GM21717 (cell line): Measurements from ENCODE around the gene DEAF1.
"Not testable (repeated sequence)": the region's sequence is repeated elsewhere in the genome, so short reads cannot be mapped to it uniquely, and the experiment has no call there.

ENCODE experiments used
- ATAC-seq: cut with Tn5 transposase; IDR thresholded peaks from one replicate; pipeline ENCODE4 v1.9.1; 2021; ENCODE audit warnings: mild to moderate bottlenecking, moderate library complexity; ENCODE audit not compliant: unreplicated experiment

The DEAF1 gene

DNA sequence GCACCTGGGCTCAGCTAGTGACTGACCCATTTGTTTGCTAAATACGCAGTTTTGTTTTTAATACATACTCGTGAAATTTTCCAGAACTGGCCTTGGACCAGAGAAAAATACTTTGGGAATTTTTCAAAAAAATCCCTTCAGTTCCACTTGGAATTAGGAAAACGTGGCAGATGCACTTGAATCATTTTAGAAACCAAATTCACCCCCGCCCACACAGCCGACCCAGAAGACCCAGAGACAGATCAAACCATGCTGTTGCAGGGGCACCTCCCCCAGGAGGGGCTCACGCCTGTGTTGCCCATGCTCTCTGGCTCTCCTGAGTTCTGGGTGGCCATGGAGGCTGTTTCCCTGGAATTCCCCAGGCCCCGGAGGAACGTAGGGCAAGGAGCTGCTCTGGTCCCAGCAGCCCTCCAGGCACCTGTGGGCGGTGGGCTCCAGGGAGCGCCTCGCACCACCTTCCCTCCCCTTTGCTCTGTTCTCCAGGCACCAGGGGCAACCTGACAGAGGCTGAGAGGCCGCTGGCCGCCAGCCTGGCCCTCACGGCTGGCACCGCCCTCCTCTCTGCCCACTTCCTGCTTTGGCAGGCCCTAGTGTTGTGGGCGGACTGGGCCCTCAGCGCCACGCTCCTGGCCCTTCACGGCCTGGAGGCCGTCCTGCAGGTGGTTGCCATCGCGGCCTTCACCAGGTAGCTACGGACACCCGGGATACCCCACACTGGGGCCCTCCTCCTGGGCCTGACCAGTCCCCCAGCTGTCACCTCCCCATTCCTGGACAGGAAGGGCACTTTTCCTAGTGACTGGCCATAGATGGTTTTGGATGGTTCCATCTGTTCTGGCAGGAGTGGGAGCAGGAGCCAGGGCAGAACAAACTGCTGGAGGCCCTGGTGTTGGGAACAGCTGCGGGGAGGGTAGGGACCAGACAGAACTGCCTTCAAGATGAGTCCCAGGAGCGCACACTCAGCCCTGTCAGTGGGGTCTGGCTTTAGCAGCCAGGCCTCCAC is 7.7 kb upstream of the DEAF1 start:
- no peak for ATAC-seq

DNA sequence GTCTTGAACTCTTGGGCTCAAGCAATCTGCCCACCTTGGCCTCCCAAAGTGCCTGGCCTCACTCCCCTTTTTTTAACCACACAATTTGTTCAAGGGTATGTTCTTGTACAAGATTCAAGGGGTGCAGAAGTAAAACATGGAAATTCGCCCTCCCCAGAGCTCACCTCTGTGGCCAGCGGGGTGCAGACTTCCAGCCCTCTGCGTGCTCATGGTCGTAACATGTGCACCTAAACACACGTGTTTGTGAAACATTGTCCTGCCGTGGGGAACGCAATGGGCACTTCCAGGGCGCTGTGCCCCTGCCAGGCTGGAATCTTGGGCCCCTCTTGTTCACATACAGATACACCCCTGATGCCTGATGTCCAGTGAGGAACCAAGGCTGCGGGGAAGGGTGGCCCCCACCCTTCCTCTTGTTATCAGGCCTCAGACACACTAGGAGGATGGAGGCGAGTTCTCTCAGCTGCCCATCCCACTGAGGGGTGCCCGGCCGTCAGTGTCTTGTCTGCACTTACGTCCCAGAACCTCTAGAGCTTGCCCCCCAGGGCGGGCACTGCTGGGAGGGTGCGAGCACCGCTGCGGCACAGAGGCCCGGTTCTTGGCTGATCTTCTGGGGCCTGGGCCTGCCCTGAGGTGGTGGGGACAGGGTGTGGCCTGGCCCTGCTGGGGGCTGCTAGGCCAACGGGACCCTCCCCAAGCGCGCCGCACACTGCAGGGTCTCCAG is 6.9 kb upstream of the DEAF1 start:
- ATAC-seq = no peak

DNA sequence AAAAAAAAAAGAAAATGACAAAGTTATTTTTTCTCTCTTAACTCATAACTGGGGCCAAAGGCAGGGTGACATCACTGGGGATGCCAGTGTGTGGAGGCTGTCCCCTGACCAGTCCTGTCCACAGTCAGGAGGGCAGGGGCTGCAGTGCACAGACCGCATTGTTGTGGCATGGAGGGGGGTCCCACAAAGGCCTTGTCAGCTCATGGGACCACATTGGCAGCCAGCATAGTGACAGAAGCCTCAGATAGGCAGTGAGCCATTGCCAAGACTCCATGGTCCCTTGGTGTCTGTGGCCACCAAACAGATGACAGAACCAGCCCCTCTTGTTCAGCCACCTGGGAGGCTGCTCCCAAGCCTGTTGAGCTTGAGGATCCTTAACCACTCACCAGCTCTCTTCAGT is 4.7 kb upstream of the DEAF1 start:
- no peak for ATAC-seq

GRCh38 chr11:699116-699508 is 4.1 kb upstream of the DEAF1 start:
- ATAC-seq = no peak

DNA sequence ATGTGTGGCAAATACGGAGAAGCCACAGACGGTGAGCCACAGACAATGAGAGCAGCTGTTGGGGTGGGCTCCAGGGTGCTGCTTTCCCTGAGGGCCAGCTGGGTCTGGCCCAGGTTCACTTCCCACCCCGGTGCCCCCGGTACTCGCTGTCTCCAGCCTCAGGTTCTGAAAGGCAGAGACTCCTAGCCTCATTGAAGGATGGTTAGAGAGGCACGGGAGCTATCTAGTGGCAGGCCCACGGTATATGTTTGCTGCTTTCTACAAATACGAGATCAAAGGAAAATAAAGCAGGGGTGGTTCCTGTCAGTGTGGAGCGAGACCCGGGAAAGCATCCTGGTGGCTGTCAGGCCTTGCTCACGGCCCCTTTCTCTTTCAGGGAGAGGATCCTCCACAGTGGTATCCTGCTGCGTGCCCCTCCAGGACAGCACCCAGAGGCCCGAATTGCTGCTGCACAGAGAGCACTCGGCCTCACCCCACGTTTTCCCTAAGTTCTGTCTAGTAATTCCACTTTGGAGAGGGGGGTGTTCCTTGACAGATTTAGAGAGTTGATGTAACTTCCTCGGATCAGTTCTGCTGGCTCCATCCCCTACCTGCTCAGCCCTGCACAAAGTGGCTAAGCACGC is 3.6 kb upstream of the DEAF1 start:
- ATAC-seq = no peak

DNA sequence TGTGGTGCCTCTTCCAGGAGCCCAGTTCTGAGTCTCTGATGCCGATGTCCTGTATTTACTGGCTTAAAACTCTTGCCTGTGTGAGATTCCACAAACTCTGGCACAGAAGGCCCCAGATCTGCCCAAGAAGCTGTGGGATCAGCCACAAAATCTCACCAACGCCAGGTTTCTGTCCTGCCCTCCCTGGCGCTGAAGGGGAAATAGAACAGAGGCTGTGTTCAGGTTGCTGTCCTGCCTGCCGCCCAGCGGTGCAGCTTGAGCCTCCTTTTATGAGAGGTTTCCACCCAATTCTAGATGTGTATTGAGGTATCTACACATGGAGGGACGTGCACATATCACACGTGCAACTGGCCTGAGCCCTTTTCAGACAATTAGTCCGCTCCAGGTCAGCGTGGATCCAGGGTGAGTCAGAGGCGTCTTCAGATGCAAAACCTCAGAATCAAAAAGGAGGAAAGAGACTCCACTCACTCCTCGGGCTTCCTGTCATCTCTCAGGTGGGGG is 2.8 kb upstream of the DEAF1 start:
- ATAC-seq = no peak

- ATAC-seq = no peak
Measured at GRCh38 chr11:696955-697491, 2.0 kb upstream of the DEAF1 start.

- ATAC-seq = peak; percentile 65
Measured at GRCh38 chr11:695538-696248, 671 bp upstream of the DEAF1 start, which contains the start of gene TMEM80. Gene TMEM80, plus strand, starts transcription at chr11:695816. Its CDS starts 12 bp downstream, at chr11:695828.

- no peak for ATAC-seq
Measured at GRCh38 chr11:695288-695537, 191 bp upstream of the DEAF1 start.

DNA sequence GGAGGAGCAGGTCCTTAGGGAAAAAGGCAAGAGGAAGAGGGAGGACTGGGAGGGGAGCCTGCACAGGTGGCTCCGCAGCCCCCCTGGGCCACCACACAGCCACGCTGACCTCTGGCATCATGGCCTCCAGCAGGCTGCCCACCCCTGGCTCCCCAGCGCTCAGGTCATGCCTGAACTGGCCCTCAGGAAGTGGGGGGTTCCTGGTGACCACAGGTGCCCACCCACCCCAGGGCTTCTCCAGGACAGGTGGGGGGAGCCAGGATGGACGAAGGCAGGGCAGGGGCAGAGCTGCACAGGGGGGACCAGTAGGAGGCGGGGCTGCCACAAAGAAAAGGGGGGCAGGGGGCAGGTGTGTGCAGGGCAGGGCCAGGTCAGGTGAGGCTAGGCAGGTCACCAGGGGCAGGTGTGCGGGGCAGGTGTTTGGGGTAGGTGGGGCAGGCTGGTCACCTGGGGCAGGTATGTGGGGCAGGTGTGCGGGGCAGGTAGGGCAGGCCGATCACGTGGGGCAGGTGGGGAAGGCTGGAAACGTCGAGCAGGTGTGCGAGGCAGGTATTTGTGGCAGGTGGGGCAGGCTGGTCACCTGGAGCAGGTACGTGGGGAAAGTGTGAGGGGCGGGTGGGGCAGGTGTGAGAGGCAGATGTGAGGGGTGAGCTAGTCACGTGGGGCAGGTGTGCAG is 997 bp downstream of the DEAF1 start:
- no peak for ATAC-seq

- ATAC-seq = no peak
Measured at GRCh38 chr11:693415-693831, 1.6 kb downstream of the DEAF1 start.

- ATAC-seq = no peak
Measured at GRCh38 chr11:692824-693414, 2.1 kb downstream of the DEAF1 start.

DNA sequence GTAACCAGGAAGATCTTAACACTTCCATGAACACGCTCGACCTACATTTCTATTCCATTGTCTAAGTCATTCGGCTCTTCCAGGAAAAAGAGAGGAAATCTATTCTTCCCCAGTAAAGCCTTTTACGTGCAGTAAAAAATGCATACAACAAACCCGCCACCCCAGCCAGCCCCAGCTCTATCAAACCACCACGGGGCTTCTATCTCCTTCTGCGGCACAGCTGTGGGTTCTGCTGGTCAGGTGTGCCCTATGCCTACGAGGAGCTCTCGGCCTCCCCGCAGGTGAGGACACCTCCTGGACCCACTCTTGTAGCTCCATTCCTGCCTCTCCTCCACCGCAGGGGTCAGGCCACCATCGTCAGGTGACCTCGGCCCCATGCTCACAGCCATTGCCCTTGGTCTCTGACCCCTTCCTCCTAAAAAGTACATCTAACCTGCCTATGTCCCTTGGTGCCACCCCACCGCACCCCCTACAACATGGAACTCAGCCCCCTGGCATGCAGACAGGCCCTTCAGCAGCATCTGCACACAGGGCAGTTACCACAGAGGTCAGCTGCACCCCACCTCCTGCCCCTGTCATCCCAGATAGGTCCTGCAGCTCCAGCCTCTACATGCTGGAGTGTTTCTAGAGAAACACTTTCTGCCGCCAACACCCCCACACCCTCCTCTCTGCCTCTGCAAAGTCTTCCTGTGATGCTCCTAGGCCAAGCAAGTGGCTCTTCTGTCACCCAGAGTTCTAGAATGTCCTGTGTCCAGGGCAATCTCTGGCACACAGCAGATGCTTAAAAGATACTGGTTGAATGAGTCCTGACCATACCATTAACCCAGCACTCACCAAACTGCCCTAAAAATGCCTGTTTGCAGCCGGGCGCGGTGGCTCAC is 3.1 kb downstream of the DEAF1 start:
- ATAC-seq = no peak

- ATAC-seq = no peak
Measured at GRCh38 chr11:690738-691633, 4.0 kb downstream of the DEAF1 start.

DNA sequence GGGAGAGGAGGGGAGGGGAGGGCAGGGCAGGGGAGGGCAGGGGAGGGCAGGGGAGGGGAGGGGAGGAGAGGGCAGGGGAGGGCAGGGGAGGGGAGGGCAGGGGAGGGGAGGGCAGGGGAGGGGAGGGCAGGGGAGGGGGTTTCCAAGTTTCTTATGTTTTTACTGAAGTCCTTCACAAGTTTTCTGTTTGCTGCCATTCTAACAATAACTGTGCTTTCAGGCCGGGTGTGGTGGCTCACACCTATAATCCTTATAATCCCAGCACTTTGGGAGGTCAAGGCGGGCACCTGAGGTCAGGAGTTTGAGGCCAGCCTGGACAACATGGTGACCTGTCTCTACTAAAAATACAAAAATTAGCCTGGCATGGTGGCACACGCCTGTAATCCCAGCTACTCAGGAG is 4.8 kb downstream of the DEAF1 start:
- ATAC-seq = not testable (repeated sequence)

DNA sequence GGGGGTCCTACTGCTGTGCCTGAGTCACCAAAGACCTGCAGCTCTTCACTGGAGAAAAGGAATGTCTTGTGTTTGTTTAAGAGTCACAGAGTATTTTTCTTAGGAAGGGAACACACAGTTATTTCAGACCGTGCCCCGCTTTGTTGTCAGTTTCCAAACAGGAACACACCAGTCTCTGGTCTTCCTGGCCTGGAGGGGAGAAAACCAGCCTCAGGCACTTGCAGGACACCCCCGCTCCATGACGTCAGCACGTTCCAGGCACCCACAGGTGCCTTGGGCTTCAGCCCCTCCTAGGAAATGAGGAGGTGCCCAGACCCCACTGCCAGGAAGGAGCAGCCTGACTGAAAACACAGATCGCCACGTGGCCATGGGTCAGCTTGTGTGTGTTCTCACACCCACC is 5.4 kb downstream of the DEAF1 start:
- no peak for ATAC-seq

DNA sequence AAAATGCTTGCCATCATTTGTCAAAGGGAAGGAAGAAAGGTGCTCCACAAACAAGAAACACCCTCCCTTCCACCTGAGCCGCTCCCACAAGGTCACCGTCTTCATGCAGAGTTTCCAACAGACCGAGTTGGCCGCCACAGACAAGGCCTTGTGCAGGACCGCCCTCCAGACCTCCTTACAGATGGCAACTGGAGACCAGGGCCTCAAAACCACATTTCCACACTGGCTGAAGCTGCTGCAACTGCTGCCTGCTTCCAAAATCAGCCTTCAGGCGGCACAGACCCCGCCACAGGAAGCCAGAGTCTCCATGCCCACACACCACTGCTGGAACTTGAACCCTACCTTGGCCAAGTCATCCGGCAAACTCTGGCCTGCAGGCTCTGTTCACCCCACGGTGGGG is 6.3 kb downstream of the DEAF1 start:
- no peak for ATAC-seq

GRCh38 chr11:687751-688150 is 7.3 kb downstream of the DEAF1 start:
- no peak for ATAC-seq
